HG02798 (cell line): ENCODE results near the gene DIS3L.
"Not testable (repeated sequence)": the region's sequence is repeated elsewhere in the genome, so short reads cannot be mapped to it uniquely, and the experiment has no call there.

ENCODE experiments used
- ATAC-seq: cut with Tn5 transposase; IDR thresholded peaks from one replicate; pipeline ENCODE4 v1.9.1; 2021; ENCODE audit warnings: mild to moderate bottlenecking; ENCODE audit not compliant: unreplicated experiment, poor library complexity

Gene DIS3L

GRCh38 chr15:66306381-66306780, 13.0 kb downstream of the DIS3L start:
- no peak for ATAC-seq

DNA sequence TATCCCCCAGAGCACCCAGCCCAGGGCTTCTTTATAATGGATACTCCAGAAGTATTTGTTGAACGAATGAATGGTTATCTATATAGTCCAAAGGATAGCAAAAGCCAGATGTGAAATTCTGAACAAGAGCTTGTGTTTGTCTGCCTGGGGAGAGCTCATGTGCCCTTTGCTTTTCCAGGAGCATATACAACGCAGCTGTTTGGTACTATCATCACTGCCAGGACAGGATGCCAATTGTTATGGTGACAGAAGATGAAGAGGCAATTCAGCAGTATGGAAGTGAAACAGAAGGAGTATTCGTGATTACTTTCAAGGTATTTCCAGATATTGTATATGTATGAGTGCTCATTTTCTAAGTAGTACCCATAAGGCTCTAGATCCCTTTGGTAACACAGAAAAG, 15.2 kb downstream of the DIS3L start:
- no peak for ATAC-seq

DNA sequence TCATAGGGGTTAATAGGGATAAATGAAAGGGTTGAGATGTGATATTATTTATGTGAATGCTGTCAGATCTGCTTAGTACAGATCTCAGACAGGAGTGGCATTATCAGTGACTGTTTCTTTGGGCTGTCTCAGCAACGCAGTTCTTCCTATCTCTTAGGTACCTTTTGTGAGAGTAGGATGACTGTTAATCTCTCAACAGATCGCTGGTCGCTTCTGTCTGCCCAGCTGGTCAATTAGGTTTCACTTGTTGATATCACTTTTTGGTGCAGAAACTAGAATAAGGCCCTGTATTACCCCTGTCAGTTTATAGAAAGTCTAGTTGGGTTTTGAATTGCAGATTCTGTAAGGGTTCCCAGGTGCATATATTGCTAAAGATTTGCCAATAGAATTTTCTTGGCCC, 16.5 kb downstream of the DIS3L start:
- ATAC-seq, result no peak

DNA sequence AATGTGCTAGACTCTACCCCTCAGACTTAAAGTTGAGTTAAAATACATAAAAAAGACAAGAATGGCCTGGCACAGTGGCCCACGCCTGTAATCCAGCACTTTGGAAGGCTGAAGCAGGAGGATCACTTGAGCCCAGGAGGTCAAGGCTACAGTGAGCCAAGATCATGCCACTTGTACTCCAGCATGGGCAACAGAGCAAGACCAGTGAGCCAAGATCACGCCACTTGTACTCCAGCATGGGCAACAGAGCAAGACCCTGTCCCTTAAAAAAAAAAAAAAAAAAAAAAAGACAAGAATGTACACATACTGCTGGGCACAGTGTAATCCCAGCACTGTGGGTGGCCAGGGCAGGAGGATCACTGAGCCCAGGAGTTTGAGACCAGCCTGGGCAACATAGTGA, 17.4 kb downstream of the DIS3L start:
- no peak for ATAC-seq

DNA sequence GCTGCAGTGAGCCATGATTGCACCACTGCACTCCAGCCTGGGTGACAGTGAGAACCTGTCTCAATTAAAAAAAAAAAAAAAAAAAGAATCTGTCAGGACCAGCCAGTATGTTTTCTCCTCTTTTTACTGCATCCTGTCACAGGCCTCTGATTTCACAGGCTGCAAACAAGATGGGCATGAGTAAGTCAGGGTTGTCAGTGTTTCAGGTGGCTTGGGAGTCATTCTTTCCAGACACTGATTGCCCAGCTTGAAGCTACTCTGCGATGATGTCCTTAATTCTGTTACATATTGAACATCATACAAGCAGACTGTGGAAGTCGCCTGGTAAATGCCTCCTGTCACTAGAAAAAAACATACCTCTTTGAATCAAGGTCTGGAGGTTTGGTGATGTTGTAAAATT, 18.8 kb downstream of the DIS3L start:
- ATAC-seq, result no peak

DNA sequence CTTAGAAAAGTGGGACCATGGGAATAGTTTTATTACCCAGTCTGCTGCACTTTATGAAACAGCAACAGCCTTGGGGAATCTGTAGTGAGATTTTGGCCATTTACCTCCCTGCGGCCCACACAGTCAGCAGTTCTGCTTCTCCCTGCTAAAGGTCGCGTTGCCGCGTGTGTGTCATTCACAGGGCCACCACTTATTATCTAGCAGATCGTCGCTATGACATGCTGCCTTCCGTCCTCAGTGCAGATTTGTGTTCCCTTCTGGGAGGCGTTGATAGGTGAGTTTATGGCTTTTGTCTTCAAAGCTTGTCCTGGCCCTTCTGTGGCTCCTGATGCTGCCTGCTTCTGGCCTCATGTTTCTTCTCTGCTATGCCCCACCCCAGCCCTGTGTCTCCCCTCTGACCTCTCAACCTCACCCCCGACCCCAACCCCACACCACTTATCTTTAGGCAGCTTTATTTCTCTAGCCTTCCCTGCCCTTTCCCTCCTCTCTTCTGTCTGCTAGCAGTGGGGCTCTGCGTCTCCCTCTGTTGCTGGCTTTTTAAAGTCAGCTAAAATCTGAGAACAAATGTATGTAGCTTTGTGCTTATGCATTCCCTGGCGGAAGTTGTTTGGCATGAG, 30.1 kb downstream of the DIS3L start:
- no peak for ATAC-seq

GRCh38 chr15:66326051-66326450, 32.7 kb downstream of the DIS3L start:
- no peak for ATAC-seq

GRCh38 chr15:66327736-66328135, 34.4 kb downstream of the DIS3L start:
- no peak for ATAC-seq

GRCh38 chr15:66328771-66329170, 35.4 kb downstream of the DIS3L start:
- no peak for ATAC-seq

- not testable (repeated sequence) for ATAC-seq
Measured at GRCh38 chr15:66348530-66348929, 55.2 kb downstream of the DIS3L start.

DNA sequence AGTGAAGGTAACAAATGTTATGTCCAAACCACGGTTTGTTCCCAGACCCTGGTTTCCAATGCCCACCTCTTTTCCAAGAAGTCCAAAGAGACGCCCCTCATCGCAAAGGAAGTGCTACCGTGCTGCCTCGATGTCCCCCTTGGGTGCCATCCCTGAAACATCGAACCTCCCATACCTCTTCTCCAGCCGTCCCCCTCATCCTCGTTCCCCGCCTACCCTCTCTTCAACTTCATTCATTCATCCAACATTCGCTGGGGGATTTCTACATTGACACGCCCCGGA, 62.6 kb downstream of the DIS3L start:
- ATAC-seq, result no peak

DNA sequence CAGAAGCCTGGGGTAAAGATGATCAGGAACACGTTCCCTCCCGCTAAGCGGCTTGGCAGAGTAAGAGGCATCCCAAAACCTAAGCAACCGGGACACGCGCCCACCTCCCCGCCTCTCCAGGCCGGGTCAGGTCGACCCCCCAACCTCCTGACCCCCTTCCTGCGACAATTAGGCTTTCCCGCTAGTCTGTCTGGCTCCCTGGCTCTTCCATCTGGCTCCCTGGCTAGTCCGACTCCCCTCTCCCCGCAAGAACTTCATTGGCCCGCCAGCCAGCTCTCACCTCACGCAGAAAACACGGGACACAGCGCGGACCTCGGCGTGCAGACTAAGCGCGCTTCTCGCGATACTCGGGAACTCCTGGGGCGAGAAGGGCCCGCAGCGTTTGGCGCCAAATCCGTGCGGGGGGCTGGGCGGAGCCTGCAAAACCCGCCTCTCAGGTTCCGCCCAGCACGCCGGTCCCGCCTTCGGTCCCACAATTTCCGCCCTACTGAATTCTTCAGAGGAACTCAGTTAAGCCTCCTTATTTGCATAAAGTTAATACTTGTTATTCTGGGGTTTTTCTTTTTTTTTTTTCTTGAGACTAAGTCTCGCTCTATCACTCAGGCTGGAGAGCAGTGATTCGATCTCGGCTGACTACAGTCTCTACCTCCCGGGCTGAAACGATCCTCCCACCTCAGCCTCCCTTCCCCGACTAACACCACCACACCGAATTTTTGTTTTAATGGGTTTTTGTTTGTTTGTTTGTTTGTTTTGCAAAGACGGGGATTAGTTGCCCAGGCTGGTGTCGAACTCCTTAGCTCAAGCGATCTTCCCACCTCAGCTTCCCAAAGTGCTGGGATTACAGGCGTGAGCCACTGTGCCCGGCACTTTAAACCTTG, 63.2 kb downstream of the DIS3L start, which contains the start of gene TIPIN:
Gene TIPIN, minus strand, starts transcription at position 327 of the 878 bp plus-strand sequence. CDS start 3,738 bp downstream, outside the sequence.
- ATAC-seq, result peak; percentile 95

GRCh38 chr15:66359740-66360139, 66.4 kb downstream of the DIS3L start:
- ATAC-seq, result no peak

DNA sequence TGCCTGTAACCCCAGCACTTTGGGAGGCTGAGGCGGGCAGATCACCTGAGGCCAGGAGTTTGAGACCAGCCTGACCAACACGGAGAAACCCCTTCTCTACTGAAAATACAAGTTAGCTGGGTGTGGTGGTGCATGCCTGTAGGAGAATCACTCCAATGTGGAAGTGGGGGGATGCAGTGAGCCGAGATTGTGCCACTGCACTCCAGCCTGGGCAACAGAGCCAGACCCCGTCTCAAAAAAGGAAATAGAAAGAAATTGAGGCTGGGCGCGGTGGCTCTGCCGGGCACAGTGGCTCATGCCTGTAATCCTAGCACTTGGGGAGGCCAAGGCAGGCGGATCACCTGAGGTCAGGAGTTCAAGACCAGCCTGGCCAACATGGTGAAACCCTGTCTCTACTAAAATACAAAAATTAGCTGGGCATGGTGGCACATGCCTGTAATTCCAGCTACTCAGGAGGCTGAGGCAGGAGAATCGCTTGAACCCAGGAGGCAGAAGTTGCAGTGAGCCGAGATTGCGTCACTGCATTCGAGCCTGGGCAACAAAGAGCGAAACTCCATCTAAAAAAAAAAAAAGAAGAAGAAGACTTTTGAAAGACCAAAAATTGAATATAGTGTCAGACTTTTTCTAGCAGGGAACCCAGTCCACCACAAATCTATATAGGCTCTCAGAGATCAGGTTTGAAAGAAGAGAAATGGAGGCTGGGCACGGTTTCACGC, 68.5 kb downstream of the DIS3L start:
- ATAC-seq, result not testable (repeated sequence)

- ATAC-seq, result no peak
Measured at GRCh38 chr15:66362776-66363175, 69.4 kb downstream of the DIS3L start.

DNA sequence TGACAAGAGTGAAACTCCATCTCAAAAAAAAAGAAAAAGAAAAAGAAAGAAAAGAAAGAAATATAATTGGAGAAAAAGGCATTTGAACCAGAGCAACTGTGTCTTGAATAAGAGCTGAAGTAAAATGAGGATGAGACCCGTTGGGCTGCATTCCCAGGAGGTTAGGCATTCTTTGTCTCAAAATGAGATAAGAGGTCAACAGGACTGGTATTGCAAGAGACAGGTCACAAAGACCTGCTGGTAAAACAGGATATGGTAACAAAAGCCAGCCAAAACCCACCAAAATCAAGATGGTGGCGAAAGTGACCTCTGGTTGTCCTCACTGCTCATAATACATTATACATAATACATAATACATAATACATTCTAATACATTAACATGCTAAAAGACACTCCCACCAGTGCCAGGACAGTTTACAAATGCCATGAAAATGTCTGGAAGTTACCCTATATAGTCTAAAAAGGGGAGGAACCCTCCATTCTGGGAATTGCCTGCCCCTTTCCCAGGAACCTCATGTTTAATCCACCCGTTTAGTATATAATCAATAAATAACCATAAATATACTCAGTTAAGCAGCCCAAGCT, 71.7 kb downstream of the DIS3L start:
- no peak for ATAC-seq

DNA sequence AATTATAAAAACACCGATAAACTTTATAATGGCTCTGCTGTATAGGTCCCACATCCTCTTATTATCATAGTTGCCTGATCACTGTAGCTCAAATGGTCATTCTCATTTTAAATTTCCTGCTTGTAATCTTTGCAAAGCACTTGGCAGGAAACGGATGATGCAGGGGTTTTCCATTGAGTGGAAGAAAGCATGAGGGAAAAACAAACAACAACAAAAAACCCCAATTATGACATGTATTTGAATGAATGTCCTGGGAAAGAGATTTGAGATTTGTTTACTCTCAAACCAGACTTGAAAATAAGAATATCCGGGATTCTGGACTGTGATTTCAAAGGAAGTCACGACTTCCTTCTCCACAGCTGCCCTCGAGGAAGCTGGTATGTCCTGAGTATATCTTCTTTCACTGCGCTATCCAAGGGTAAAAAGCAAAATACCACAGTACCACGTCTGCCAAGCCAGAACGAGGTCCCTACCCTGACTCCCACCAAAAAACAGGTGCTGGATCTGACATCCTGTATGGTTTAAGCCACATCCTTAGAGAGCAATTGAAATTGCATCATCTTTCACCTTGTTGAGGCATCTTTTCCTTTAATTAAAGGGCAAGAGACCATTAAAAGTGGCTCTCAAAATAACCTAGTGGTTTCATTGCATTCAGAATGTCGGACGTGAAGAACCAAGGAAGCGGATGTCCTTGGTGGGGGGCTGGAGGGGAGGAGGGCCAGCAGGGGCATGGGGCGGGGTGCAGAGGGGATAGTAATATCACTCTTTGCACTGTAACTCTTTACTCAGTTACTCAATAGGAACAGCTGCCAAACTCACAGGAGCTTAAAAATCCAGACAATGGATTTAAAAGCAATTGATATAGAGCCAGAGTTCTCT, 76.6 kb downstream of the DIS3L start:
- ATAC-seq, result no peak

DNA sequence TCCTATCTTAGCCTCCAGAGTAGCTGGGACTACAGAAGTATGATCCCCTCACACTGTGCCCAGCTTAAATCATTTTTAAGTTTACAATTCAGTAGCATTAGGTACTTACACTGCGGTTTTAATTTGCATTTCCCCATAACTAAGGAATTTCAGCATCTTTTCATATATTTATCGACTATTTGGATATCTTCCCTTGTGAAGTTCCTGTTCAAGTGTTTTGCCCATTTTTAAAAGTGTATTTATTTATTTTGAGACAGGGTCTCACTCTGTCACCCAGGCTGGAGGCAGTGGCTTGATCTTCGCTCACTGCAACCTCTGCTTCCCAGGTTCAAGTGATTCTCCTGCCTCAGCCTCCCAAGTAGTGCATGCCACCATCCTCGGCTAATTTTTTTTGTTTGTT, 80.8 kb downstream of the DIS3L start:
- ATAC-seq, result no peak

- no peak for ATAC-seq
Measured at GRCh38 chr15:66378814-66379430, 85.6 kb downstream of the DIS3L start.

GRCh38 chr15:66381376-66381775, 88.0 kb downstream of the DIS3L start:
- ATAC-seq, result not testable (repeated sequence)
